ENCODE measurements around the gene ARHGEF28. TPM values are rescaled to one million over a fixed set of nuclear protein-coding genes. Genes with fewer than 3 reads are reported as not detected.

The ARHGEF28 gene
- total RNA-seq, 2 experiments from 2014 or later = not detected

- ChIA-PET POLR2A (no interaction called here), CTCF (no interaction called here)
Measured at GRCh38 chr5:73908846-73909245, 282.9 kb downstream of the ARHGEF28 start.

- CTCF ChIA-PET = interaction anchor here (0.7 kb wide), 1 partner anchor 72 kb away, joined by 4 read pairs; no protein-coding TSS in a partner anchor
Measured at GRCh38 chr5:73909474-73909873, 283.5 kb downstream of the ARHGEF28 start.

GRCh38 chr5:73911761-73912393 lies 285.9 kb downstream of the ARHGEF28 start:
- ChIA-PET CTCF (interaction anchor here (0.7 kb wide), 1 partner anchor 125 kb away, joined by 4 read pairs; no protein-coding TSS in a partner anchor), POLR2A (no interaction called here)

More at GRCh38 chr5:73909474-73909873, 283.5 kb downstream of the ARHGEF28 start:
- POLR2A ChIA-PET = no interaction called here

- CTCF ChIA-PET = no interaction called here
- POLR2A ChIA-PET = no interaction called here
Measured at GRCh38 chr5:73912821-73913271, 286.9 kb downstream of the ARHGEF28 start.

GRCh38 chr5:73913971-73914370 lies 288.0 kb downstream of the ARHGEF28 start:
- CTCF ChIA-PET = no interaction called here
- POLR2A ChIA-PET = no interaction called here

- CTCF ChIA-PET = no interaction called here
- POLR2A ChIA-PET = no interaction called here
Measured at GRCh38 chr5:73915345-73915744, 289.3 kb downstream of the ARHGEF28 start.

GRCh38 chr5:73917433-73917832 lies 291.4 kb downstream of the ARHGEF28 start:
- ChIA-PET CTCF (no interaction called here), POLR2A (no interaction called here)

- ChIA-PET POLR2A (interaction anchor here (0.5 kb wide), 1 partner anchor 170 kb away, joined by 4 read pairs; no protein-coding TSS in a partner anchor), CTCF (no interaction called here)
Measured at GRCh38 chr5:73917891-73918290, 291.9 kb downstream of the ARHGEF28 start.

- ChIA-PET POLR2A (no interaction called here), CTCF (no interaction called here)
Measured at GRCh38 chr5:73918791-73919221, 292.8 kb downstream of the ARHGEF28 start.

- CTCF ChIA-PET = no interaction called here
- POLR2A ChIA-PET = no interaction called here
Measured at GRCh38 chr5:73921741-73922140, 295.7 kb downstream of the ARHGEF28 start.

- CTCF ChIA-PET = no interaction called here
- POLR2A ChIA-PET = no interaction called here
Measured at GRCh38 chr5:73922224-73922623, 296.2 kb downstream of the ARHGEF28 start.

GRCh38 chr5:73922875-73923557 lies 297.0 kb downstream of the ARHGEF28 start:
- CTCF ChIA-PET = no interaction called here

GRCh38 chr5:73928476-73929070 lies 302.6 kb downstream of the ARHGEF28 start:
- POLR2A ChIA-PET = no interaction called here
- CTCF ChIA-PET = no interaction called here

More at GRCh38 chr5:73922875-73923557, 297.0 kb downstream of the ARHGEF28 start:
- POLR2A ChIA-PET = no interaction called here

GRCh38 chr5:73935719-73936118 lies 309.7 kb downstream of the ARHGEF28 start:
- POLR2A ChIA-PET = no interaction called here
- CTCF ChIA-PET = no interaction called here

- CTCF ChIA-PET = no interaction called here
- POLR2A ChIA-PET = no interaction called here
Measured at GRCh38 chr5:73938280-73938937, 312.4 kb downstream of the ARHGEF28 start.

GRCh38 chr5:73938938-73939320 lies 312.9 kb downstream of the ARHGEF28 start:
- ChIA-PET POLR2A (no interaction called here), CTCF (no interaction called here)

- CTCF ChIA-PET = no interaction called here
- POLR2A ChIA-PET = no interaction called here
Measured at GRCh38 chr5:73939557-73939956, 313.6 kb downstream of the ARHGEF28 start.

GRCh38 chr5:73940026-73940425 lies 314.0 kb downstream of the ARHGEF28 start:
- ChIA-PET CTCF (no interaction called here), POLR2A (no interaction called here)

- ChIA-PET POLR2A (no interaction called here), CTCF (no interaction called here)
Measured at GRCh38 chr5:73940801-73941200, 314.8 kb downstream of the ARHGEF28 start.

- POLR2A ChIA-PET = no interaction called here
- CTCF ChIA-PET = no interaction called here
Measured at GRCh38 chr5:73942783-73943182, 316.8 kb downstream of the ARHGEF28 start.

- POLR2A ChIA-PET = no interaction called here
- CTCF ChIA-PET = no interaction called here
Measured at GRCh38 chr5:73943397-73943796, 317.4 kb downstream of the ARHGEF28 start.
